PC-9 (cell line): ENCODE data around the gene CCKAR. TPM values are rescaled to one million over a fixed set of nuclear protein-coding genes. Genes with fewer than 3 reads are reported as not detected.

ENCODE experiments used
- BruUV-seq: library from RNA; stranded (reverse); fragments of 400-500 nt; replicated peaks from 2 replicates; lab custom pipeline; 2021; lab: Mats Ljungman, UMichigan
- CTCF ChIA-PET: fragments of 300-600 bp; sonication (Branson Sonifier 250); formaldehyde crosslinking; loops from one replicate; lab custom pipeline; 2022; ENCODE audit warnings: antibody characterized with exemption; lab: Charles Lee
- POLR2A ChIA-PET: fragments of 300-600 bp; sonication (Branson Sonifier 250); formaldehyde crosslinking; loops from one replicate; lab custom pipeline; 2022; ENCODE audit warnings: antibody characterized with exemption; ENCODE audit not compliant: unreplicated experiment; lab: Charles Lee
- DNase-seq, 2 experiments: peaks; one replicate each; pipeline versions ENCODE4 v3.0.0 to v3.0.0-alpha.2; 2015 to 2022; ENCODE audit warnings: mixed read lengths in 1 of 2
- H2AFZ ChIP-seq: fragments of 200-600 bp; sonication (generic); 2 replicates; pipeline ENCODE4 v1.8.1; 2017; ENCODE audit warnings: antibody characterized with exemption
- H3F3A ChIP-seq: fragments of 200-600 bp; sonication (generic); 2 replicates; pipeline ENCODE4 v1.8.1; 2017; ENCODE audit warnings: antibody characterized with exemption, mild to moderate bottlenecking, low read depth; ENCODE audit not compliant: insufficient read depth
- H3K27ac ChIP-seq: fragments of 200-600 bp; sonication (generic); 2 replicates; pipeline ENCODE4 v1.6.1; 2016; ENCODE audit warnings: mixed run types
- H3K27me3 ChIP-seq: fragments of 200-600 bp; sonication (generic); 2 replicates; pipeline ENCODE4 v1.6.1; 2016; ENCODE audit warnings: low read depth, mixed run types; ENCODE audit not compliant: insufficient read depth
- H3K36me3 ChIP-seq: fragments of 200-600 bp; sonication (generic); 2 replicates; pipeline ENCODE4 v1.6.1; 2016; ENCODE audit warnings: low read depth, mixed run types
- H3K4me1 ChIP-seq: fragments of 200-600 bp; sonication (generic); replicated peaks from 2 replicates; pipeline ENCODE4 v1.6.1; 2016; ENCODE audit warnings: mixed run types; ENCODE audit not compliant: insufficient read depth
- H3K4me2 ChIP-seq: fragments of 200-600 bp; sonication (generic); 2 replicates; pipeline ENCODE4 v1.6.1; 2017; ENCODE audit warnings: mixed run types
- H3K4me3 ChIP-seq: fragments of 200-600 bp; sonication (generic); 2 replicates; pipeline ENCODE4 v1.6.1; 2016; ENCODE audit warnings: mixed run types
- H3K79me2 ChIP-seq: fragments of 200-600 bp; sonication (generic); 2 replicates; pipeline ENCODE4 v1.6.1; 2017; ENCODE audit warnings: low read depth, mixed run types
- H3K9me2 ChIP-seq: fragments of 200-600 bp; sonication (generic); 2 replicates; pipeline ENCODE4 v1.8.1; 2017; ENCODE audit warnings: mild to moderate bottlenecking; ENCODE audit not compliant: insufficient read depth
- H3K9me3 ChIP-seq: fragments of 200-600 bp; sonication (generic); 2 replicates; pipeline ENCODE4 v1.8.1; 2016; ENCODE audit warnings: low read depth; ENCODE audit not compliant: insufficient read depth
- H4K20me1 ChIP-seq: fragments of 200-600 bp; sonication (generic); 2 replicates; pipeline ENCODE4 v1.8.1; 2017; ENCODE audit not compliant: insufficient read depth
- CTCF ChIP-seq: fragments of 200-600 bp; sonication (generic); conservative IDR thresholded peaks from 2 replicates; pipeline ENCODE4 v1.6.1; 2017; ENCODE audit warnings: mixed run types, antibody characterized with exemption, mild to moderate bottlenecking, moderate library complexity
- EZH2 ChIP-seq: fragments of 200-600 bp; sonication (generic); IDR thresholded peaks from 2 replicates; pipeline ENCODE4 v1.8.0; 2017; ENCODE audit warnings: antibody characterized with exemption, low read depth
- intact Hi-C: fragments of 100-400 bp; cut with micrococcal nuclease; formaldehyde crosslinking; loops from one replicate; pipeline ENCODE4 v1.10.0; 2022; ENCODE audit not compliant: unreplicated experiment
- total RNA-seq: library from RNA; stranded (reverse); gene quantifications from 2 replicates; pipeline ENCODE4 v1.2.3, GENCODE V29; 2021

CCKAR gene
- total RNA-seq, 1 experiment from 2014 or later, result not detected

DNA sequence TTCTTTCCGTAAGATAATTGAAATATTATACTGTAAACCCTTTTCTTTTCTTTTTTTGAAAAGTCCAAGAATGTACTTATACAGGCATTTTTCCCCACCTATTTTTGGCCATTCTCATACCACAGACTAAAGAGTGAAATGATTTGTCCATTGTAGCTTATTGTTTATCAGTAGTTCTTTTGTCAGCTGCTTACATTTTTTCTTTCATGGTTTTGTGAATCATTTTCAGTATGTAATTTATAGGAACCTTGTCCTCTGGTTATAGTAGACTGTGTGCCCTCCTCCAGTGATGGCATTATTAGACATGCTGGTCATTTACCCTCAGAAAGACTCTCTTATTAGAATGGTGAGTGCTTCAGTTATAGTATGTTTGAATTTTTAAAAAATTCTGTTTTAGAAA, 56.7 kb downstream of the CCKAR start:
- DNase-seq, result no peak
- Histone ChIP-seq H3K4me1 (no peaks in the 10 kb centered on the region), H3K79me2 (no peaks in the 10 kb centered on the region), H2AFZ (no peak overlapping the region), H3K27me3 (no peaks in the 10 kb centered on the region), H3K9me2 (no peaks in the 10 kb centered on the region), H3K36me3 (no peaks in the 10 kb centered on the region; the same call in 1 of the 2 replicates), H4K20me1 (no peaks in the 10 kb centered on the region), H3F3A (no peaks in the 10 kb centered on the region), H3K4me2 (no peak overlapping the region), H3K27ac (no peak overlapping the region), H3K4me3 (no peak overlapping the region), H3K9me3 (no peaks in the 10 kb centered on the region)
- no TSS peak for BruUV-seq
- ChIA-PET CTCF (interaction anchor here (0.6 kb wide), 1 partner anchor 1120 kb away, joined by 4 read pairs; no protein-coding TSS in a partner anchor), POLR2A (no interaction called here)
- TF ChIP-seq CTCF, result no peak
- no peak for TF ChIP-seq EZH2
- intact Hi-C loops, result no loop called here

DNA sequence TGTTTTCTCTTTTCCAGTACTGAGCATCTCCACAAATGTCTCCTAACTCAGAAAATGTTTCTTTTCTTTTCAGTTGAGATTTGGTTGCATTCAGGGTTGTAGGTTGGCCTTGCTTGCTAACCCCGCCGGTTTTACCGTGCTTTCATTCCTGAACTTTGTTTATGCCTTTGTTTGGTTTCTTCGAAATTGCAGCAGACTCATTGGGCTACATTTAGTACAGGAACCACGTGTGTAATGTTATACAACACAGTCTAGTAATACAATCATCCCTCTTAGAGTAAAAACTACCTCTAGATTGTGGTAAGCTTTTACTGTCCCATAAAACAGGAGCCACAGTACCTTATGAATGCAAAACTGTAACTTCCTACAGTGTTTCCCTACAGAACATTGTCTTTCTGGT, 57.9 kb downstream of the CCKAR start:
- H3K36me3 ChIP-seq, result no peaks in the 10 kb centered on the region; the same call in 1 of the 2 replicates
- H3K9me2 ChIP-seq, result no peaks in the 10 kb centered on the region
- H3K4me1 ChIP-seq, result no peaks in the 10 kb centered on the region
- H4K20me1 ChIP-seq, result no peaks in the 10 kb centered on the region
- no peaks in the 10 kb centered on the region for H3K9me3 ChIP-seq
- no peaks in the 10 kb centered on the region for H3K79me2 ChIP-seq
- TF ChIP-seq EZH2 (no peak), CTCF (no peak)
- H2AFZ ChIP-seq, result no peak overlapping the region
- H3K4me3 ChIP-seq, result no peak overlapping the region
- CTCF ChIA-PET, result no interaction called here
- intact Hi-C loops, result no loop called here
- no peak for DNase-seq
- no peaks in the 10 kb centered on the region for H3F3A ChIP-seq
- no TSS peak for BruUV-seq
- H3K27me3 ChIP-seq, result no peaks in the 10 kb centered on the region
- no peak overlapping the region for H3K4me2 ChIP-seq
- POLR2A ChIA-PET, result no interaction called here
- no peak overlapping the region for H3K27ac ChIP-seq

DNA sequence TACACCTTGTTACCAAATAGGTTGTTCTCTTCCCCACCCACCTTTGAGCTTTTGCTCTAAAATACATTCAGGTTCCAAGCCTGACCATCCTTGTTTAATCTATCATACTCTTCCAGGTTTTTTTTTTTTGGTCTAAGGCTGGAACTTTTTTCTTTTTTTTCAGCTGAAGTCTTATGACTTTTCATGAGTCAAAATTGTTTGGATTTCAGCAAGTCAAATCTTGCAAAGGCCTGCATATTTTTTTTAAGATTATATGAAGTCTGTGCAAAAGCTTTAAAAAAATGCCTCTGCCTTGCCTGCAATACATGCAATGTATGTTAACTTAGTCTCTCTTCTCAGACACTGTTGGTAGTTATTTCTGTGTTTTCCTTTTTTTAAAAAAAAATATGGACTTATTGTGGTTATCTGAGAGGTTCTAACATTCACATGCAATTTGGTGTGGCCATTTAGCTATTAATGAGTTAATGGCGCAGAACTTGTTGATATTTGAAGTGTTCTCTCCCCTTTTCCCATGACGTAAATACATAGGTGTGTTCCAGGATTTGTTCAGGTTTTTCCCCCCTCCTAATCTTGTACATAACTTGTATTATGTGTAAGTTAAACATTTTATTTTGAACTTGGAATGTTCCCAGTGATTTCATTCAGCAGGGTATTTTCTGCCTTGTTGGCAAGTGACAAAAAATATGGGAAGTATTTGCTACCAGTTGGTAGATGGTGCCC, 58.7 kb downstream of the CCKAR start:
- H3K27ac ChIP-seq, result no peak overlapping the region
- BruUV-seq, result no TSS peak
- no peak for DNase-seq

More for the DNA sequence above, 58.7 kb downstream of the CCKAR start:
- Histone ChIP-seq H3K36me3 (no peaks in the 10 kb centered on the region; the same call in 1 of the 2 replicates), H3K9me2 (no peaks in the 10 kb centered on the region), H3K27me3 (no peaks in the 10 kb centered on the region), H3K4me1 (no peaks in the 10 kb centered on the region), H3K4me3 (no peak overlapping the region), H3K9me3 (no peaks in the 10 kb centered on the region), H2AFZ (no peak overlapping the region), H3F3A (no peaks in the 10 kb centered on the region), H4K20me1 (no peaks in the 10 kb centered on the region), H3K4me2 (no peak overlapping the region), H3K79me2 (no peaks in the 10 kb centered on the region)
- ChIA-PET CTCF (no interaction called here), POLR2A (interaction anchor here (0.6 kb wide), 1 partner anchor 251 kb away, joined by 3 read pairs; no protein-coding TSS in a partner anchor)
- TF ChIP-seq EZH2 (no peak), CTCF (no peak)
- intact Hi-C loops, result no loop called here

Other genes with a start within 250 kb of the CCKAR start
- gene RBPJ, start 169.5 kb downstream of the CCKAR start, total RNA-seq, result 40.0 and 53.8 TPM in 2 replicates
- 12.6 and 12.8 TPM in 2 replicates for gene TBC1D19, start 93.6 kb upstream of the CCKAR start, total RNA-seq